HG02852 (cell line): ENCODE data around the gene RNF123.

Experiments used
- ATAC-seq: cut with Tn5 transposase; IDR thresholded peaks from one replicate; pipeline ENCODE4 v1.9.1; 2021; ENCODE audit warnings: mild to moderate bottlenecking, moderate library complexity; ENCODE audit not compliant: unreplicated experiment

RNF123 gene

GRCh38 chr3:49700453-49701128 lies 11.2 kb downstream of the RNF123 start:
- ATAC-seq: no peak

- ATAC-seq: no peak
These were observed 12.2 kb downstream of the RNF123 start for GRCh38 chr3:49701388-49702077.

- ATAC-seq: no peak
These were observed 13.3 kb downstream of the RNF123 start for GRCh38 chr3:49702672-49703071.

- no peak for ATAC-seq
These were observed 14.1 kb downstream of the RNF123 start for GRCh38 chr3:49703443-49703927.

GRCh38 chr3:49703956-49704355 lies 14.6 kb downstream of the RNF123 start:
- ATAC-seq: no peak

GRCh38 chr3:49704629-49705028 lies 15.3 kb downstream of the RNF123 start:
- ATAC-seq: no peak

- ATAC-seq: no peak
These were observed 16.1 kb downstream of the RNF123 start for GRCh38 chr3:49705390-49705960.

GRCh38 chr3:49706456-49707112 lies 17.2 kb downstream of the RNF123 start:
- ATAC-seq: no peak

GRCh38 chr3:49707113-49707480 lies 17.7 kb downstream of the RNF123 start:
- no peak for ATAC-seq

GRCh38 chr3:49709852-49710251 lies 20.5 kb downstream of the RNF123 start:
- ATAC-seq: no peak

GRCh38 chr3:49711489-49711888 lies 22.1 kb downstream of the RNF123 start:
- no peak for ATAC-seq

- no peak for ATAC-seq
These were observed 22.8 kb downstream of the RNF123 start for GRCh38 chr3:49712166-49712565.

- no peak for ATAC-seq
These were observed 23.4 kb downstream of the RNF123 start for GRCh38 chr3:49712631-49713317.

- ATAC-seq: no peak
These were observed 24.2 kb downstream of the RNF123 start for GRCh38 chr3:49713336-49714105.

- no peak for ATAC-seq
These were observed 25.6 kb downstream of the RNF123 start for GRCh38 chr3:49714728-49715550.

- ATAC-seq: no peak
These were observed 26.3 kb downstream of the RNF123 start for GRCh38 chr3:49715611-49716121.

GRCh38 chr3:49716169-49716568 lies 26.8 kb downstream of the RNF123 start:
- no peak for ATAC-seq

- no peak for ATAC-seq
These were observed 27.4 kb downstream of the RNF123 start for GRCh38 chr3:49716691-49717210.
